Non-pigmented ciliary epithelial cell (primary cell): Measurements from ENCODE around the gene COL12A1.
A peak's percentile ranks its signal among the peaks of the same experiment; 100 is the strongest.

Source experiments
- DNase-seq: peaks from one replicate; pipeline ENCODE4 v3.0.0-alpha.2; 2010; ENCODE audit warnings: low read depth

COL12A1 gene

DNA sequence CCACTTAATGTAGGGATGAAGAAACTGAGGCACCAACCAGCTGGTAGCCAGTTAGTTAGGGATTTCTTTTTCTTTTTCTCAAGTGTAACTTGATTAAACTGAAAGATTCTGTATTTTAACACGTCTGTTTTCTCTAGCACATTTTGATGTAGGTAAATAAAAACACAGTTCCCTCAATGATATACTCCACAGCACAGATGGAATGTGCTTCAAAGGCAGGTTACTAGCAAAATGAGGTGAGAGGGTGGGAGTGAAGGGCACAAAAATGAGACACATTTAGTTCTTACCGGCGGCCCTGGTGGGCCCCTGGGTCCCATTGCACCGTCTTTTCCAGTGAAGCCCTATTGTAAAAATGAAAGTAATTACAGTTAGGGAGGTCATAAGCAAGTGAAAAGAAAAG is 108.9 kb downstream of the COL12A1 start:
- no peak for DNase-seq

GRCh38 chr6:75094614-75095200 is 111.1 kb downstream of the COL12A1 start:
- peak; percentile 67 for DNase-seq

DNA sequence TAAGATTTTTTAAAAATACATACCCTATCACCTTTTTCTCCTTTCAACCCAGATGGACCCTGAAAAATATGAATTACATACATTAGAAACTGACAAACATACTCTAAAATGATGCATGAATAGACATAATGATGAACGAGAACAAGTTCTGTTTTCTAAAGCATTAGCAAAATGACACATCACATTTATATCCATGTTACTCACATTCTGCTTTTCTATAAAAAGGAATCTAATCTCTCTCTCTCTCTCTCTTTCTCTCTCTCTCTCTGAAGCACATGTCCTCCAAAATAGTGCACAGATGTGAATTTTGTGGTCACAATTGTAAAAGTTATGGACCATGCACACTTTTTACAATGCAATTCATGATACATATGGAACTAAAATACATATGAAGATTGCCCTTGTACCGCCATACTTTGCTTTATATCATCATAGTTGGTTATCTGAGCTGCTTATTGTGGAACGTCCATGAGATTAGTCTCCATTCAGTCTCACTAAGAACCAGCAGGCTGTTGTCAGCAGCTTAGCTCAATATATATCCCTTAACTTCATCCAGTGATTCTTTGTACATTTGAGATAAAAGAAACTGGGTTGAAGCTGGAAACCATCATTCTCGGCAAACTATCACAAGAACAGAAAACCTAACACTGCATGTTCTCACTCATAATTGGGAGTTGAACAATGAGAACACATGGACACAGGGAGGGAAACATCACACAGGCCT is 114.2 kb downstream of the COL12A1 start:
- DNase-seq: no peak

DNA sequence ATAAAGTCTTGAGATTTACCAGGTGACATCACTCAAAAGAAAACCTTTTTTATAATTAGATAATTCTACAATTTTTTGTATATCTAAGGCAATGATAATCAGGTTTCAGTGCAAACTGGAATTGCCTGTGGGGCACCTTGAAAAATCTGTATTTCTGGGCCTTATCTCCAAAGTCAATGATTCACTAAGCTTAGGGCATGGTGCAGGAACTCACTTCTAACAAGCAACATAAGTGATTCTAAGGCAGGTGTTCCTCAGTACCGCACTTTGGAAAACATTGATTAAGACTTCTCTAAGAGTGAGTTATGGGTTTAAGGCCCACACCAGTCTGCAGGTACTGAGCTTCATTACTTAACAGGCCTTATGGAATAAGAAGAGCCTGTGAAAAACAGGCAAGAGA is 115.3 kb downstream of the COL12A1 start:
- DNase-seq: no peak

GRCh38 chr6:75089921-75090320 is 115.9 kb downstream of the COL12A1 start:
- DNase-seq: no peak

DNA sequence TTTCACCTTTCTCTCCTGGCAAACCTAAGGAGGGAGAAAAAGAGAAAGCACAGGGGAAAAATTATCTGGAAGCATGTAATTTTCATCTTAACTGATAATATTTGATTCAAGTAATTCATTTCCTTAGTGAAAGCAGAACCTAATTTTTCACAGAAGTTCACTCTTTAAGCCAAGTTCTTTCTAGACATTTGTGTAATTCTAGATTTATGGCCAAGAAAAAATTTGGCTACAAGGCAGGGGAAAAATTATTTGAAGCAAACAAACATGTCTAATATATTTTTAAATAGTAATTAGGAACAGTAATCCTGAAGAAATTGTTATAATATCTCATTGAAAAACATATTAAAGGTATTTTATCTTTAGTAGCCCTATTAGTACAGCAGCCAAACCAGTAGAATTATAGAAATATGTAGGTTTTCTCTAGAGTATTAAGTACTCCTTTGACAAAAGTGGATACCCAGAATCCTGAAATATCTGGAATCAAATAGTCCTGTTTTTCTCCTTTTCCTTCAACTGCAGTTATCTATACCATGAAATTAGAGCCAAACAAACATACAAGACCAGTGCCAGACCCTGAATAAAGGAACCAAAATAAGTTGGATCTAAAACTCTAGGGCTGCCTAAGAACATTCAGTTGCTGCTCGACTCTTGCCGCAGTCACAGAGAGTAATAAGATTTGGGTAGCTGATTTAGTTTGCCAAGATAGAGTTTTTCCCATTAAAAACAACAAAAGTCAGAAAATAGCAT is 116.5 kb downstream of the COL12A1 start:
- DNase-seq: no peak

DNA sequence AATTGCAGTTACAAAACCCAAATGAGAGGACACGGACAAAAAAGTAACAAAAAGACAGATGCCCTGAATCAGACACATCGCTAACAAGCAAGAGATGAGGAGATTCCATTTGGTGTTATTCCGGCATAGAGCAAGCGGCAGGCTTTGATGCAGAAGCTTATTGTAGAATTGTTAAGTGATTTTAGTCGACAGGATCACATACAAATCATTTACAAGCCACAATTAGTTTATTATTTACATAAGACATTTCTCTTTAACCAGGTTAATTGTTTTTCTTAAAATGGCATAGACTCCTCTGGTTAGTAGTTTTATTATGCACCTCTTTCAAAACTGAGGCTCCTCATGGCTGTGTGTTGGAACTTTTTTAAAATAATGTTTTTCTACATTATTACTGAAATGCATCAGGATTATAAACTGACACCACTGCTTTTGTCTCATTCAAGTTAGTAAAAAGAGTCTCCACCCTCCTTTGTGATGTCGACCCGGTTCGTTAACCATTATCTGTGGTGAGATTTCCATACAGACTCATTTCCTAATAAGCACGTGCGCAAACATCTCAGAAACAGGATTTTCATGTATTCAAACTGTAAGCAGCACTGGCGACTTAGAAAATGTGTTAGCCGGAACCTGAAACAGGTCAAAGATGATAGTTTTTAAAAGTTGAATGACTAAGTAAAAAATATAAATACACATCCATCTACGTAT is 119.8 kb downstream of the COL12A1 start:
- DNase-seq: no peak

- DNase-seq: no peak
Observed at GRCh38 chr6:75084872-75085381, 120.9 kb downstream of the COL12A1 start.

GRCh38 chr6:75084018-75084417 is 121.8 kb downstream of the COL12A1 start:
- DNase-seq: no peak

DNA sequence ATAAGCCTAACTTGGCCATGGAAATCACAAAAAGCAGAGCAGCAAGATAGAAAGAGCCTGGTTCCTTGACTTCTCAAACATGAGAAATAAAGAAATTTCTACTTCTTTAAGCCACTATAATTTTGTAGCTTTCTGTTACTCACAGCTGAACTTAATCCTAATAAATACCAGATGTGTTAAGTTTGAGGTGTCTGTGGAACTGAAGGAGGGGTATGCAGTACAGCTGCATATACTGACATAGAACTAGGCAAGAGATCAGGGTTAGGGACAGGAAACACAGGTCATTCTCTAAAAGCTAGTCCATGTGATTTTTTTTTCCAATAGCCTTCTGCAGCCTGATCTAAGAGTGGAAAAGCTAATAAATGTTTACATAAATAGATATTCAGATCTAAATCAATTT is 123.9 kb downstream of the COL12A1 start:
- DNase-seq: no peak

DNA sequence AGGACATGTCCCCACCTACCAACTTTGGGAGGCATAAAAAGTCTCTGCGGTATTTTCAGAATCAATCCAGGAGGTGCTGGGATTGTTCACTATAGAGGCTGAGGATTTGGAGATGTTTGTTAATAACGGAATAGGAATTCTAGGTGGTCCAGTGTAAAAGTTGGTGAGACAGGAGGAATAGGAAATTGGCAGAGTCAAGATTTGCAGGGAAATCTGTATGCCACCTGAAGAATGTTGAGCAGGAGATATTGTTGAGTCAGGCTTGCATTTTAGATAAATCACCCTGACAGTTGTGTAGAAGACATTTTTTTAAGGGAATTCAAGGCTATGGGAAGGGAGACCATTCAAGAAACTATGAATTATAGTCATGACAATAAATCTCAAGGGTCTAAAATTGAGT is 124.8 kb downstream of the COL12A1 start:
- DNase-seq: no peak

GRCh38 chr6:75079589-75079988 is 126.3 kb downstream of the COL12A1 start:
- no peak for DNase-seq

GRCh38 chr6:75077701-75078100 is 128.2 kb downstream of the COL12A1 start:
- no peak for DNase-seq

DNA sequence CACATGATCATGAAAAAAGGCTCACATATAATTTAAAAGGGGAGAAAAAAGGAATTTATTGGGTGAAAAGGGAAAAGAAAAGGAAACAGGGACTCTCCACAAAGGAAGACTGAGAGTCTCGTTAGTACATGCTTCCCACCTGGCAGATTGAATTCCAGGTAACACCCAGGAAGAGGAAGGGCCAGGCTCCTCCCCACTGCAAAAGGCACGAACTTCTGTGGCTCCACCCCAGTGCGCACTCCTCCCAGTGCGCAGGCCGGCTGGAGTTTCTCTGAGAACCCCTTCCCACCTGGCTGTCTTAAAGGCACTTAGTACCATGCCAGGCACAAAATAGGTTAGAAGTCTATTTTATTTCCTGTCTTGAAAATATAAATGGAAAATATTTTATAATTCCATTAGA is 129.8 kb downstream of the COL12A1 start:
- no peak for DNase-seq

- no peak for DNase-seq
Observed at GRCh38 chr6:75070244-75070643, 135.6 kb downstream of the COL12A1 start.

DNA sequence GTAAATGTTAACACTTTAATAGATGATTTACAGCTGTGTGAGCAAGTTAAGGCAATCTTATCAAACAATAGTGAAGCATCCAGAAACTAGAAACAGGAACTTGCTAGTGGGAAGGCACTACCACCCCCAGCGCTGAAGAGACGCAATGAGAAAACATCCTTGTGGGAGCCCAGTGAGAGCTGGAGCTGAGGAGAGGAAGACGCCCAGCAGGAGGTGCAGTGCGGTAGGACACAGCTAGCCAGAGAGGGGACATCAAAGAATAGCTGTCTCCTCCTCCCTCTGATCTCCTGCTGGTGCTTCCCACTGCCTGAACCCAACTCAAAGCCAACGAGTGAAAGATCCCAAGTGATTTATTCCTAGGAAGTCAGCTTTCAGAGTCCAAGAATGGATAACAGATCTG is 140.3 kb downstream of the COL12A1 start:
- DNase-seq: peak; percentile 44

GRCh38 chr6:75052491-75052890 is 153.4 kb downstream of the COL12A1 start:
- DNase-seq: no peak

GRCh38 chr6:75049308-75049707 is 156.5 kb downstream of the COL12A1 start:
- no peak for DNase-seq

- DNase-seq: no peak
Observed at GRCh38 chr6:75044846-75045245, 161.0 kb downstream of the COL12A1 start.

GRCh38 chr6:75041381-75041780 is 164.5 kb downstream of the COL12A1 start:
- DNase-seq: no peak
